ENCODE data around the gene LOC128125822.

GRCh38 chr6:63600136-63600535 lies 27.9 kb downstream of the LOC128125822 start:
- TF ChIP-seq CTCF (IDR thresholded peaks at IDR 0.05) (no peak), POLR2AphosphoS5 (IDR thresholded peaks at IDR 0.05) (no peak), POLR2A (IDR thresholded peaks at IDR 0.05) (no peak)

Data from prostate gland (tissue), 2 donors.